ENCODE measurements around the gene AGAP1. TPM values are rescaled to one million over a fixed set of nuclear protein-coding genes. Genes with fewer than 3 reads are reported as not detected.

The AGAP1 gene
- total RNA-seq, 1 donor from 2014 or later, result 44.0 TPM

DNA sequence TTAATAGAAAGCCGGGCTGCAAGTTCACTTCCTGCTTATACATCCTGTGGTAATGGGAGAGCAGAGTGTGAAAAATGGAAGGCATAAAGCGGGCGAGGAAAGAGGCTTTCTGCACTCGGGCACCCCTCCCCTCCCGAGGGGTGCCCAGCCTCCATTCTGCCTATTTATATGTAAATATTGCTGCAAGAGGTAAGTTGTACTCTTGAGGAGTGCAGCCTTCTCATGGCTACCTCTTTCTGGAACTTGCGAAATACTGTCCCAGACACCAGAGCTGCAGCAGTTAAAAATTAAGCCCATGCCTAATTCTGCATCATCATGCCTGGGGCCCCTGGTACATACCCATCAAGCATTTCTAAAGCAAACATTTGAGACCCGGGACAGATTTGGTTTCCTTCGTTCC, 518.3 kb downstream of the AGAP1 start:
- no peak for DNase-seq (ENCODE audit: low spot score in 2 of 2, unreplicated experiment in 2 of 2)
- Mint-ChIP-seq H3K4me3 (no peak overlapping the region), H3K27me3 (ENCODE audit: low read depth) (peaks cover 1% of the 10 kb centered on the region), H3K4me1 (no peaks in the 10 kb centered on the region), H3K27ac (no peak overlapping the region), H3K36me3 (peaks cover 4% of the 10 kb centered on the region), H3K9me3 (no peaks in the 10 kb centered on the region)
- TF ChIP-seq, protein P1, sequence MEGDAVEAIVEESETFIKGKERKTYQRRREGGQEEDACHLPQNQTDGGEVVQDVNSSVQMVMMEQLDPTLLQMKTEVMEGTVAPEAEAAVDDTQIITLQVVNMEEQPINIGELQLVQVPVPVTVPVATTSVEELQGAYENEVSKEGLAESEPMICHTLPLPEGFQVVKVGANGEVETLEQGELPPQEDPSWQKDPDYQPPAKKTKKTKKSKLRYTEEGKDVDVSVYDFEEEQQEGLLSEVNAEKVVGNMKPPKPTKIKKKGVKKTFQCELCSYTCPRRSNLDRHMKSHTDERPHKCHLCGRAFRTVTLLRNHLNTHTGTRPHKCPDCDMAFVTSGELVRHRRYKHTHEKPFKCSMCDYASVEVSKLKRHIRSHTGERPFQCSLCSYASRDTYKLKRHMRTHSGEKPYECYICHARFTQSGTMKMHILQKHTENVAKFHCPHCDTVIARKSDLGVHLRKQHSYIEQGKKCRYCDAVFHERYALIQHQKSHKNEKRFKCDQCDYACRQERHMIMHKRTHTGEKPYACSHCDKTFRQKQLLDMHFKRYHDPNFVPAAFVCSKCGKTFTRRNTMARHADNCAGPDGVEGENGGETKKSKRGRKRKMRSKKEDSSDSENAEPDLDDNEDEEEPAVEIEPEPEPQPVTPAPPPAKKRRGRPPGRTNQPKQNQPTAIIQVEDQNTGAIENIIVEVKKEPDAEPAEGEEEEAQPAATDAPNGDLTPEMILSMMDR (IDR thresholded peaks at IDR 0.05; ENCODE audit: unreplicated experiment), result no peak

DNA sequence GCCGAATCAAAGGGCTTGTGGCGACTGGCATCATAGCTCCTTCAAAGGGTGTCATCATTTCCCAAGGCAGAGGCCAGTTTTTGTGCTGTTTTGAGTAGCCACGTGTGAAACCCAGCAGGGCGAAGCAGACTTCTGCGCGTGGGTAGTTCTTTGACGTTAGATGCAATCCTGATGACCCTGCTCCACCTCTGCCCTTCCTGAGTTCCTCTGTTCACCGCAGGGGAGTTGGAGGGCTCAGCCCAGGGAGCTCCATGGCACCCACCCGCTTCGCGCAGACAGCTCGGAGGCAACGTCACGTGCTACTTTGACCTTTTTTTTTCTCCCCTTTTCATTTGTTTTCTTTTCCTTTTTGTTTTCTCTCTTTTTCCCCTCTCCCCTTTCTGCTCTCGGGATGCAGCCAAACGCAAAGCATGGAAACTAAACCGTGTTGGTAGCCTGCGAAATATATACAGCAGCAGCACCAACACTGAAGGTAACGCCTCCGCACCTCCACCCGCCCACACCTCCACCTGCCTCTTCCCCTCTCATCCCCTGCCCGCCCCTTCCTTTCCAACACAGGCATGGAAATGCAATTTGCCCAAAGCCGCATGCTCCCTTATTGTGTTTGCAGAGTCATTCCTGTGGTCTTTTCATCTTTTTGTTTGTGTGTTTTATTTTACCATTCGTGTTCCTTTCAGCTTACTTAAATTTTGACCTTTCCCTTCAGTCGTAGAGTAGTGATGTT, 520.7 kb downstream of the AGAP1 start:
- Mint-ChIP-seq H3K27ac (no peak overlapping the region), H3K4me3 (no peak overlapping the region), H3K4me1 (no peaks in the 10 kb centered on the region), H3K9me3 (no peaks in the 10 kb centered on the region), H3K27me3 (ENCODE audit: low read depth) (peaks cover 1% of the 10 kb centered on the region), H3K36me3 (no peaks in the 10 kb centered on the region)
- no peak for DNase-seq (ENCODE audit: low spot score in 2 of 2, unreplicated experiment in 2 of 2)
- TF ChIP-seq, protein P1 (IDR thresholded peaks at IDR 0.05; ENCODE audit: unreplicated experiment), result no peak

DNA sequence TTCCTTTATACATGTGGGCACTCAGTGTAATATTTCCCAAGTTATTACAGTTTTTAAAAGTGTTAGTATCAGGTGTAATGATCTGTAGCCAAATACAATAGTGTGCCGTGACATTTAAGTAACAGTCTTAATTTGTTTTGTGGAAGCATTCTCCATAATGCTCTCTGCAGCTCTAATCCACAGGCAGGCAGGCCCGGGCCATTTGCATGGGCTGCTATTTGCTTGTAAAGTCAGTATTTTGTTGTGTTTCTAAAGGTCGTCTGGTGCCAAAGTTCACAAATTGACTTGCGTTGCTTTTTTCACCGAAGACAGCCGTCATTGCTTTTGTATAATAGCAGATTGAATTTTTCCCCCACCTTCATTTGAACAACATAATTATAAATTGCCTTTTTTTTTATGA, 521.3 kb downstream of the AGAP1 start:
- H3K36me3 Mint-ChIP-seq, result no peaks in the 10 kb centered on the region
- TF ChIP-seq, protein P1 (IDR thresholded peaks at IDR 0.05; ENCODE audit: unreplicated experiment), result no peak
- H3K27ac Mint-ChIP-seq, result no peak overlapping the region
- peaks cover 1% of the 10 kb centered on the region for H3K27me3 Mint-ChIP-seq (ENCODE audit: low read depth)
- no peaks in the 10 kb centered on the region for H3K9me3 Mint-ChIP-seq
- no peaks in the 10 kb centered on the region for H3K4me1 Mint-ChIP-seq
- no peak overlapping the region for H3K4me3 Mint-ChIP-seq
- DNase-seq (ENCODE audit: low spot score in 2 of 2, unreplicated experiment in 2 of 2), result no peak

DNA sequence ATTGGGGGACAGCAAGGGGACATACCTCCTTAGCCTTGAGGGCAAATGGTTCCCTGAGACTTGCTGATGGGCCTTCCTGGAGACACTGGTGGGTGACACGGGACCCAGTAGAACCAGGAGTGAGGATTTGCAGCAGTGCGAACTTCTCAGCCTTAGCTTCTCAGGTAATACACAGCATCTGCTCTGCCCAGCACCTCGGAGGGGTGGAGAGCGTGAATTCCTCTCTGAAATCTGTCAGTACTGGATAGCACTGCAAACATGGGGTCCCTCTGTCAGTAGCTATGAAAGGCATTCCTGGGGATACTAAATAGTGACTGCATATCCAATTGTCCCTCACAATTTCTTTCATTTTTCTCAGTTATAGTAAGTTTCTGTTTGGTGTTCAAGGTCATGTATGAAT, 522.7 kb downstream of the AGAP1 start:
- Mint-ChIP-seq H3K4me3 (no peak overlapping the region), H3K9me3 (no peaks in the 10 kb centered on the region), H3K36me3 (no peaks in the 10 kb centered on the region), H3K27ac (no peak overlapping the region), H3K4me1 (no peaks in the 10 kb centered on the region), H3K27me3 (ENCODE audit: low read depth) (peaks cover 1% of the 10 kb centered on the region)
- DNase-seq (ENCODE audit: low spot score in 2 of 2, unreplicated experiment in 2 of 2), result no peak
- TF ChIP-seq, protein P1 (IDR thresholded peaks at IDR 0.05; ENCODE audit: unreplicated experiment), result no peak

DNA sequence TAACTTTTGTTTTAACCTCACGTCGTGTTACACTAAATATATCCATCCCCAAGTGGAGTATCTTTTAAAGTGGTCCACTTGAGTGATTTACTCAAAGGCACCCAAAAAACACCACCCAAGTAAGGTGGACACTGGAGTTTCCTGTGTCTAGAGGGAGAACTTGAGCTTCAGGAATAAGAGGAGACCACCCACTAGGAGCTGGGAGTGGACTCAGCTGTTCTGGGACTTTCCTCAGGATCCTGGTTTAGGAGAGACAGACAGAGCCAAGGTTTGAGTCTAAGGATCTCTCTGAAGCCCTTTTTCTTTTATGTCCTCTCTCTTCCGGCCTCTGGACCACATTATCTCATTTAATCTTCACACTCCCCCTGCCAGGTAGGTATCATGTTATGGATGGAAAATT, 523.6 kb downstream of the AGAP1 start:
- TF ChIP-seq, protein P1 (IDR thresholded peaks at IDR 0.05; ENCODE audit: unreplicated experiment), result no peak
- Mint-ChIP-seq H3K4me3 (no peak overlapping the region), H3K36me3 (no peaks in the 10 kb centered on the region), H3K27ac (no peak overlapping the region), H3K4me1 (no peaks in the 10 kb centered on the region), H3K27me3 (ENCODE audit: low read depth) (peaks cover 1% of the 10 kb centered on the region), H3K9me3 (no peaks in the 10 kb centered on the region)
- no peak for DNase-seq (ENCODE audit: low spot score in 2 of 2, unreplicated experiment in 2 of 2)

Data from mesothelial cell of epicardium (in vitro differentiated cells).